MM.1S (cell line): ENCODE data around the gene ZFP62.
"Not testable (repeated sequence)": the region's sequence is repeated elsewhere in the genome, so short reads cannot be mapped to it uniquely, and the experiment has no call there.

Source experiments
- DNase-seq: peaks from one replicate; pipeline ENCODE4 v3.0.0-alpha.2; 2015
- H2AFZ ChIP-seq: fragments of 300-600 bp; sonication (generic); 2 replicates; pipeline ENCODE4 v1.6.0; 2016; ENCODE audit warnings: antibody characterized with exemption, low read length
- H3F3A ChIP-seq: fragments of 300-600 bp; sonication (generic); 2 replicates; pipeline ENCODE4 v1.6.1; 2016; ENCODE audit warnings: mild to moderate bottlenecking, antibody characterized with exemption, low read length, moderate library complexity, mixed read lengths; ENCODE audit not compliant: insufficient read depth
- H3K27ac ChIP-seq: fragments of 300-600 bp; sonication (generic); 2 replicates; pipeline ENCODE4 v1.5.1; 2016; ENCODE audit warnings: mild to moderate bottlenecking, low read length
- H3K27me3 ChIP-seq: fragments of 300-600 bp; sonication (generic); replicated peaks from 2 replicates; pipeline ENCODE4 v1.6.0; 2016; ENCODE audit warnings: low read length; ENCODE audit not compliant: insufficient read depth
- H3K36me3 ChIP-seq: fragments of 300-600 bp; sonication (generic); replicated peaks from 2 replicates; pipeline ENCODE4 v1.6.1; 2016; ENCODE audit warnings: mild to moderate bottlenecking, low read length, mixed read lengths; ENCODE audit not compliant: insufficient read depth
- H3K4me1 ChIP-seq: fragments of 300-600 bp; sonication (generic); 2 replicates; pipeline ENCODE4 v1.6.1; 2016; ENCODE audit warnings: low read length, mixed read lengths
- H3K4me2 ChIP-seq: fragments of 300-600 bp; sonication (generic); 2 replicates; pipeline ENCODE4 v1.6.0; 2016; ENCODE audit warnings: low read depth, low read length
- H3K4me3 ChIP-seq: fragments of 300-600 bp; sonication (generic); 2 replicates; pipeline ENCODE4 v1.5.1; 2016; ENCODE audit warnings: low read length, mixed read lengths
- H3K79me2 ChIP-seq: fragments of 300-600 bp; sonication (generic); 2 replicates; pipeline ENCODE4 v1.6.1; 2016; ENCODE audit warnings: mixed run types, low read length, mixed read lengths
- H3K9ac ChIP-seq: fragments of 300-600 bp; sonication (generic); 2 replicates; pipeline ENCODE4 v1.6.1; 2016; ENCODE audit warnings: low read length, mixed read lengths
- H3K9me2 ChIP-seq: fragments of 300-600 bp; sonication (generic); replicated peaks from 2 replicates; pipeline ENCODE4 v1.6.1; 2016; ENCODE audit warnings: mild to moderate bottlenecking, low read length, mixed read lengths; ENCODE audit not compliant: insufficient read depth
- H3K9me3 ChIP-seq: fragments of 300-600 bp; sonication (generic); replicated peaks from 2 replicates; pipeline ENCODE4 v1.6.1; 2016; ENCODE audit warnings: mild to moderate bottlenecking, low read length, mixed read lengths; ENCODE audit not compliant: insufficient read depth
- H4K20me1 ChIP-seq: fragments of 300-600 bp; sonication (generic); 2 replicates; pipeline ENCODE4 v1.6.1; 2016; ENCODE audit warnings: mild to moderate bottlenecking, low read length, moderate library complexity, mixed read lengths; ENCODE audit not compliant: insufficient read depth
- CTCF ChIP-seq: fragments of 300-600 bp; sonication (generic); IDR thresholded peaks from 2 replicates; pipeline ENCODE4 v1.5.1; 2016; ENCODE audit warnings: antibody characterized with exemption, low read length, mixed read lengths
- EZH2 ChIP-seq: fragments of 300-600 bp; sonication (generic); optimal IDR thresholded peaks from 2 replicates; pipeline ENCODE3; 2017; ENCODE audit warnings: low read depth, mild to moderate bottlenecking, antibody characterized with exemption, low read length, mixed read lengths
- EZH2phosphoT487 ChIP-seq: fragments of 300-600 bp; sonication (generic); IDR thresholded peaks from 2 replicates; pipeline ENCODE4 v1.6.1; 2018; ENCODE audit warnings: antibody characterized with exemption, low read length

Gene ZFP62

GRCh38 chr5:180831139-180832093 is 29.7 kb downstream of the ZFP62 start:
- H3K79me2 ChIP-seq = peaks cover 40% of the 10 kb centered on the region
- peak overlapping the region; percentile 84 for H3K4me3 ChIP-seq
- no peaks in the 10 kb centered on the region for H3K9me2 ChIP-seq
- peaks cover 20% of the 10 kb centered on the region for H3F3A ChIP-seq
- TF ChIP-seq CTCF = no peak
- peak overlapping the region; percentile 69; the same call in 1 of the 2 replicates for H2AFZ ChIP-seq
- H3K27me3 ChIP-seq = no peaks in the 10 kb centered on the region
- no peaks in the 10 kb centered on the region; the same call in 1 of the 2 replicates for H3K36me3 ChIP-seq
- peak overlapping the region; percentile 95 for H3K4me2 ChIP-seq
- no peaks in the 10 kb centered on the region for H3K9me3 ChIP-seq
- peak overlapping the region; percentile 96 for H3K27ac ChIP-seq
- peak; percentile 85 for DNase-seq
- H4K20me1 ChIP-seq = no peaks in the 10 kb centered on the region
- H3K9ac ChIP-seq = peak overlapping the region; percentile 98
- H3K4me1 ChIP-seq = peaks cover 16% of the 10 kb centered on the region

- H3K36me3 ChIP-seq = no peaks in the 10 kb centered on the region; the same call in 1 of the 2 replicates
- peak; percentile 83 for DNase-seq
- peak overlapping the region; percentile 69 for H2AFZ ChIP-seq
- peak overlapping the region; percentile 95 for H3K4me2 ChIP-seq
- no peaks in the 10 kb centered on the region for H4K20me1 ChIP-seq
- peaks cover 40% of the 10 kb centered on the region for H3K79me2 ChIP-seq
- peak overlapping the region; percentile 96 for H3K27ac ChIP-seq
- peaks cover 16% of the 10 kb centered on the region for H3K4me1 ChIP-seq
- H3K9ac ChIP-seq = peak overlapping the region; percentile 98
- H3K4me3 ChIP-seq = peak overlapping the region; percentile 84
- H3K9me3 ChIP-seq = no peaks in the 10 kb centered on the region
- H3K9me2 ChIP-seq = no peaks in the 10 kb centered on the region
- H3F3A ChIP-seq = peaks cover 20% of the 10 kb centered on the region
- no peaks in the 10 kb centered on the region for H3K27me3 ChIP-seq
- TF ChIP-seq CTCF (no peak; the same call in 1 of the 2 replicates), EZH2phosphoT487 (no peak), EZH2 (no peak)
Measured at GRCh38 chr5:180830253-180831138, 30.6 kb downstream of the ZFP62 start.

GRCh38 chr5:180829726-180830125 is 31.4 kb downstream of the ZFP62 start:
- Histone ChIP-seq H3K27ac (peak overlapping the region; percentile 96; the same call in 1 of the 2 replicates), H3K4me3 (peak overlapping the region; percentile 84), H3K4me1 (peaks cover 17% of the 10 kb centered on the region), H3K9ac (peak overlapping the region; percentile 98), H3K9me3 (no peaks in the 10 kb centered on the region), H3F3A (peaks cover 16% of the 10 kb centered on the region), H3K27me3 (no peaks in the 10 kb centered on the region), H3K36me3 (no peaks in the 10 kb centered on the region; the same call in 1 of the 2 replicates), H4K20me1 (no peaks in the 10 kb centered on the region), H2AFZ (no peak overlapping the region), H3K79me2 (peaks cover 40% of the 10 kb centered on the region), H3K9me2 (no peaks in the 10 kb centered on the region), H3K4me2 (peak overlapping the region; percentile 95)
- TF ChIP-seq CTCF = no peak
- no peak for DNase-seq

GRCh38 chr5:180828756-180829531 is 32.1 kb downstream of the ZFP62 start:
- H4K20me1 ChIP-seq, H3K36me3 ChIP-seq, H3K4me2 ChIP-seq, H2AFZ ChIP-seq, H3K4me3 ChIP-seq, H3K9me3 ChIP-seq, H3K9me2 ChIP-seq, H3K27ac ChIP-seq, H3K9ac ChIP-seq, H3K27me3 ChIP-seq, DNase-seq: not testable (repeated sequence)
- Histone ChIP-seq H3K4me1 (peaks cover 20% of the 10 kb centered on the region), H3F3A (peaks cover 16% of the 10 kb centered on the region), H3K79me2 (peaks cover 38% of the 10 kb centered on the region)

- not testable (repeated sequence) for H3K36me3 ChIP-seq, H3K9me2 ChIP-seq, DNase-seq, H3K9ac ChIP-seq, H2AFZ ChIP-seq, H3K4me3 ChIP-seq, H3K4me2 ChIP-seq, H4K20me1 ChIP-seq, H3K27me3 ChIP-seq, H3K27ac ChIP-seq, H3K9me3 ChIP-seq
- Histone ChIP-seq H3K4me1 (peaks cover 15% of the 10 kb centered on the region), H3F3A (peaks cover 16% of the 10 kb centered on the region), H3K79me2 (peaks cover 28% of the 10 kb centered on the region)
Measured at GRCh38 chr5:180827374-180827773, 33.7 kb downstream of the ZFP62 start.
